ENCODE data around the gene HECTD1. TPM values are rescaled to one million over a fixed set of nuclear protein-coding genes. Genes with fewer than 3 reads are reported as not detected.

Gene HECTD1
- polyA plus RNA-seq, 1 of the 3 experiments (the other 2 are of a cell fraction) = 43.2 TPM

DNA sequence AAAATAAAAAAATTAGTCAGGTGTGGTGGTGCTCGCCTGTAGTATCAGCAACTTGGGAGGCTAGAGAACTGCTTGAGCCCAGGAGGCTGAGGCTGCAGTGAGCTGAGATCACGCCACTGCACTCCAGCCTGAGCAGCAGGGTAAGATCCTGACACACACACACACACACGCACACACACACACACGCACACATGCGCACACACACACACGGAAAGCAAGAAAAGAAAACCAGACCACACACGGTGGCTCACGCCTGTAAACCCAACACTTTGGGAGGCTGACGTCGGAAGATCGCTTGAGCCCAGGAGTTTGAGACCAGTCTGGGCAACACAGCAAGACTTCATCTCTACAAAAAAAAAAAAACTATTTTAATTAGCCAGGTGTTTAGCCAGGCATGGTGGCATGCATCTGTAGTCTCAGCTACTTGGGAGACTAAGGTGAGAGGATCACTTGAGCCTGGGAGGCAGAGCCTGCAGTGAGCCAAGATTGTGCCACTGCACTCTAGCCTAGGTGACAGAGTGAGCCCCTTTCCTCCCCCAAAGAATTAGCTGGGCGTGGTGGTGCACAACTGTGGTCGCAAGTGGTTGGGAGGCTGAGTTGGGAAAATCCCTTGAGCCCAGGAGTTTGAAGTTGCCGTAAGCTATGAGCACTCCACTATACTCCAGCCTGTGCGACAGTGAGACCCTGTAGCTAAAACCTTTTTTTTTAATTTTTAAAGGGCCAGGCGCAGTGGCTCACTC, 44.5 kb downstream of the HECTD1 start:
- ChIA-PET POLR2A (interaction anchor here (0.6 kb wide), 1 partner anchor 9 kb away, joined by 4 read pairs; no protein-coding TSS in a partner anchor), CTCF (no interaction called here)
- peaks cover 5% of the 10 kb centered on the region; the same call in 1 of the 2 replicates for H4K20me1 ChIP-seq (ENCODE audit: insufficient read depth)
- H3K36me3 ChIP-seq (replicated peaks in 1 of 2; ENCODE audit: control insufficient read depth in 1 of 2, insufficient read depth in 2 of 2, low read length in 1 of 2) = peaks cover 10 to 64% of the 10 kb centered on the region in 2 experiments
- H3K9ac ChIP-seq = no peak overlapping the region
- H3F3A ChIP-seq (replicated peaks; ENCODE audit: insufficient read depth) = peaks cover 27% of the 10 kb centered on the region
- 92% methylated on average over 14 of the region's 16 CpGs for WGBS (ENCODE audit: low lambda C conversion rate)
- no peak overlapping the region for H3K4me2 ChIP-seq
- H3K9me2 ChIP-seq = no peaks in the 10 kb centered on the region
- H3K4me1 ChIP-seq (ENCODE audit: control insufficient read depth in 1 of 2, insufficient read depth in 2 of 2, low read depth in 1 of 2, low read length in 1 of 2) = peaks cover 0 to 10% of the 10 kb centered on the region in 2 experiments; a peak in 1 of 4 replicates
- H3K27ac ChIP-seq (ENCODE audit: low read depth in 2 of 2, low read length in 1 of 2) = no peak overlapping the region
- H3K79me2 ChIP-seq (ENCODE audit: insufficient read depth) = peaks cover 25% of the 10 kb centered on the region
- no peak for DNase-seq
- H3K4me3 ChIP-seq (ENCODE audit: low read depth in 2 of 2, low read length in 1 of 2) = no peak overlapping the region
- H2AFZ ChIP-seq (ENCODE audit: low read depth) = no peak overlapping the region
- no peaks in the 10 kb centered on the region for H3K9me3 ChIP-seq
- no peak for TF ChIP-seq FOXJ3 (CRISPR knock-in tag; IDR thresholded peaks at IDR 0.05)
- TF ChIP-seq POLR2AphosphoS5 (IDR thresholded peaks at IDR 0.05; ENCODE audit: low read depth, low read length) = no peak
- TF ChIP-seq SMC3 (IDR thresholded peaks at IDR 0.05; ENCODE audit: low read depth, low read length) = no peak
- no peak for TF ChIP-seq MEF2A (IDR thresholded peaks at IDR 0.05; ENCODE audit: borderline replicate concordance, low read depth)
- no peak for TF ChIP-seq GATA2 (CRISPR knock-in tag; IDR thresholded peaks at IDR 0.05)
- TF ChIP-seq, protein P1, sequence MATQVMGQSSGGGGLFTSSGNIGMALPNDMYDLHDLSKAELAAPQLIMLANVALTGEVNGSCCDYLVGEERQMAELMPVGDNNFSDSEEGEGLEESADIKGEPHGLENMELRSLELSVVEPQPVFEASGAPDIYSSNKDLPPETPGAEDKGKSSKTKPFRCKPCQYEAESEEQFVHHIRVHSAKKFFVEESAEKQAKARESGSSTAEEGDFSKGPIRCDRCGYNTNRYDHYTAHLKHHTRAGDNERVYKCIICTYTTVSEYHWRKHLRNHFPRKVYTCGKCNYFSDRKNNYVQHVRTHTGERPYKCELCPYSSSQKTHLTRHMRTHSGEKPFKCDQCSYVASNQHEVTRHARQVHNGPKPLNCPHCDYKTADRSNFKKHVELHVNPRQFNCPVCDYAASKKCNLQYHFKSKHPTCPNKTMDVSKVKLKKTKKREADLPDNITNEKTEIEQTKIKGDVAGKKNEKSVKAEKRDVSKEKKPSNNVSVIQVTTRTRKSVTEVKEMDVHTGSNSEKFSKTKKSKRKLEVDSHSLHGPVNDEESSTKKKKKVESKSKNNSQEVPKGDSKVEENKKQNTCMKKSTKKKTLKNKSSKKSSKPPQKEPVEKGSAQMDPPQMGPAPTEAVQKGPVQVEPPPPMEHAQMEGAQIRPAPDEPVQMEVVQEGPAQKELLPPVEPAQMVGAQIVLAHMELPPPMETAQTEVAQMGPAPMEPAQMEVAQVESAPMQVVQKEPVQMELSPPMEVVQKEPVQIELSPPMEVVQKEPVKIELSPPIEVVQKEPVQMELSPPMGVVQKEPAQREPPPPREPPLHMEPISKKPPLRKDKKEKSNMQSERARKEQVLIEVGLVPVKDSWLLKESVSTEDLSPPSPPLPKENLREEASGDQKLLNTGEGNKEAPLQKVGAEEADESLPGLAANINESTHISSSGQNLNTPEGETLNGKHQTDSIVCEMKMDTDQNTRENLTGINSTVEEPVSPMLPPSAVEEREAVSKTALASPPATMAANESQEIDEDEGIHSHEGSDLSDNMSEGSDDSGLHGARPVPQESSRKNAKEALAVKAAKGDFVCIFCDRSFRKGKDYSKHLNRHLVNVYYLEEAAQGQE (IDR thresholded peaks at IDR 0.05; ENCODE audit: low read depth, low read length) = no peak
- no peak for TF ChIP-seq ELF1 (IDR thresholded peaks at IDR 0.05)
- TF ChIP-seq, protein P2, sequence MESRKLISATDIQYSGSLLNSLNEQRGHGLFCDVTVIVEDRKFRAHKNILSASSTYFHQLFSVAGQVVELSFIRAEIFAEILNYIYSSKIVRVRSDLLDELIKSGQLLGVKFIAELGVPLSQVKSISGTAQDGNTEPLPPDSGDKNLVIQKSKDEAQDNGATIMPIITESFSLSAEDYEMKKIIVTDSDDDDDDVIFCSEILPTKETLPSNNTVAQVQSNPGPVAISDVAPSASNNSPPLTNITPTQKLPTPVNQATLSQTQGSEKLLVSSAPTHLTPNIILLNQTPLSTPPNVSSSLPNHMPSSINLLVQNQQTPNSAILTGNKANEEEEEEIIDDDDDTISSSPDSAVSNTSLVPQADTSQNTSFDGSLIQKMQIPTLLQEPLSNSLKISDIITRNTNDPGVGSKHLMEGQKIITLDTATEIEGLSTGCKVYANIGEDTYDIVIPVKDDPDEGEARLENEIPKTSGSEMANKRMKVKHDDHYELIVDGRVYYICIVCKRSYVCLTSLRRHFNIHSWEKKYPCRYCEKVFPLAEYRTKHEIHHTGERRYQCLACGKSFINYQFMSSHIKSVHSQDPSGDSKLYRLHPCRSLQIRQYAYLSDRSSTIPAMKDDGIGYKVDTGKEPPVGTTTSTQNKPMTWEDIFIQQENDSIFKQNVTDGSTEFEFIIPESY (IDR thresholded peaks at IDR 0.05; ENCODE audit: borderline replicate concordance, low read depth) = no peak
- TF ChIP-seq EZH2phosphoT487 (IDR thresholded peaks at IDR 0.05; ENCODE audit: borderline replicate concordance, low read depth) = no peak
- TF ChIP-seq TAF1 (IDR thresholded peaks at IDR 0.05; ENCODE audit: borderline replicate concordance, low read depth, low read length) = no peak
- no peaks in the 10 kb centered on the region for H3K27me3 ChIP-seq (ENCODE audit: insufficient read depth)

DNA sequence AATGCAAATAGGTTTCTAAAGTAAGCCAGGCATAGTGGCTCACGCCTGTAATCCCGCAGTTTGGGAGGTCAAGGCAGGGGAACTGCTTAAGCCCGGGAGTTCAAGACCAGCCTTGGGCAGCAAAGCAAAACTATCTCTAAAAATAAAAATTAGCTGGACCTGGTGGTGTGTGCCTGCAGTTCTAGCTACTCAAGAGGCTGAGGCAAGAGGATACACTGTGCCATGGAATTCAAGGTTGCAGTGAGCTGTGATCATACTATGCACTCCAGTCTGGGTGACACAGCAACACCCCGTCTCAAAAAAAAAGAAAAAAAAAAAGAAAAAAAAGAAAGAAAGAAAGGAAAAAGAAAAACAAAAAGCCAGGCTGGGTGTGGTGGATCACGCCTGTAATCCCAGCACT, 46.3 kb downstream of the HECTD1 start:
- no peak for TF ChIP-seq JUND (IDR thresholded peaks at IDR 0.05)
- no peak for TF ChIP-seq MXI1 (IDR thresholded peaks at IDR 0.05; ENCODE audit: low read depth, low read length)
- Histone ChIP-seq H3F3A (replicated peaks; ENCODE audit: insufficient read depth) (peaks cover 11% of the 10 kb centered on the region), H3K4me3 (ENCODE audit: low read depth in 2 of 2, low read length in 1 of 2) (no peak overlapping the region), H2AFZ (ENCODE audit: low read depth) (no peak overlapping the region), H4K20me1 (ENCODE audit: insufficient read depth) (peaks cover 4% of the 10 kb centered on the region; the same call in 1 of the 2 replicates), H3K4me1 (ENCODE audit: control insufficient read depth in 1 of 2, insufficient read depth in 2 of 2, low read depth in 1 of 2, low read length in 1 of 2) (peaks cover 0 to 10% of the 10 kb centered on the region in 2 experiments; a peak in 1 of 4 replicates), H3K27ac (ENCODE audit: low read depth in 2 of 2, low read length in 1 of 2) (no peak overlapping the region), H3K27me3 (ENCODE audit: insufficient read depth) (no peaks in the 10 kb centered on the region), H3K4me2 (no peak overlapping the region), H3K9ac (no peak overlapping the region), H3K79me2 (ENCODE audit: insufficient read depth) (peaks cover 25% of the 10 kb centered on the region), H3K9me2 (no peaks in the 10 kb centered on the region), H3K36me3 (replicated peaks in 1 of 2; ENCODE audit: control insufficient read depth in 1 of 2, insufficient read depth in 2 of 2, low read length in 1 of 2) (peaks cover 8 to 56% of the 10 kb centered on the region in 2 experiments), H3K9me3 (no peaks in the 10 kb centered on the region)
- CTCF ChIA-PET = no interaction called here
- POLR2A ChIA-PET = no interaction called here
- no peak for DNase-seq
- 94% methylated on average over 5 of the region's 5 CpGs for WGBS (ENCODE audit: low lambda C conversion rate)
